ENCODE results near the gene KLHL36.

KLHL36 gene

GRCh38 chr16:84647828-84648594, at the start of gene KLHL36:
Gene KLHL36, plus strand, starts transcription at chr16:84648511. Its CDS starts 2,357 bp downstream, at chr16:84650868.
- peak; percentile 84 for DNase-seq
- H3K9me3 Mint-ChIP-seq, result no peaks in the 10 kb centered on the region

GRCh38 chr16:84599521-84600202, 48.6 kb upstream of the KLHL36 start:
- Mint-ChIP-seq H3K9me3 (no peaks in the 10 kb centered on the region), H3K27me3 (no peaks in the 10 kb centered on the region), H3K4me1 (ENCODE audit: low read depth) (peaks cover 92% of the 10 kb centered on the region), H3K27ac (peak overlapping the region; percentile 99), H3K36me3 (ENCODE audit: low read depth) (peaks cover 59% of the 10 kb centered on the region), H3K4me3 (peak overlapping the region; percentile 79)
- peak; percentile 82 for DNase-seq

More at GRCh38 chr16:84647828-84648594, at the start of gene KLHL36:
- H3K27ac Mint-ChIP-seq, result peak within 1 kb of the TSS; percentile 78
- H3K36me3 Mint-ChIP-seq (ENCODE audit: low read depth), result peaks cover 31% of the 10 kb centered on the region
- peak within 1 kb of the TSS; percentile 79 for H3K4me3 Mint-ChIP-seq
- peaks cover 43% of the 10 kb centered on the region for H3K4me1 Mint-ChIP-seq (ENCODE audit: low read depth)
- H3K27me3 Mint-ChIP-seq, result peaks cover 3% of the 10 kb centered on the region

DNA sequence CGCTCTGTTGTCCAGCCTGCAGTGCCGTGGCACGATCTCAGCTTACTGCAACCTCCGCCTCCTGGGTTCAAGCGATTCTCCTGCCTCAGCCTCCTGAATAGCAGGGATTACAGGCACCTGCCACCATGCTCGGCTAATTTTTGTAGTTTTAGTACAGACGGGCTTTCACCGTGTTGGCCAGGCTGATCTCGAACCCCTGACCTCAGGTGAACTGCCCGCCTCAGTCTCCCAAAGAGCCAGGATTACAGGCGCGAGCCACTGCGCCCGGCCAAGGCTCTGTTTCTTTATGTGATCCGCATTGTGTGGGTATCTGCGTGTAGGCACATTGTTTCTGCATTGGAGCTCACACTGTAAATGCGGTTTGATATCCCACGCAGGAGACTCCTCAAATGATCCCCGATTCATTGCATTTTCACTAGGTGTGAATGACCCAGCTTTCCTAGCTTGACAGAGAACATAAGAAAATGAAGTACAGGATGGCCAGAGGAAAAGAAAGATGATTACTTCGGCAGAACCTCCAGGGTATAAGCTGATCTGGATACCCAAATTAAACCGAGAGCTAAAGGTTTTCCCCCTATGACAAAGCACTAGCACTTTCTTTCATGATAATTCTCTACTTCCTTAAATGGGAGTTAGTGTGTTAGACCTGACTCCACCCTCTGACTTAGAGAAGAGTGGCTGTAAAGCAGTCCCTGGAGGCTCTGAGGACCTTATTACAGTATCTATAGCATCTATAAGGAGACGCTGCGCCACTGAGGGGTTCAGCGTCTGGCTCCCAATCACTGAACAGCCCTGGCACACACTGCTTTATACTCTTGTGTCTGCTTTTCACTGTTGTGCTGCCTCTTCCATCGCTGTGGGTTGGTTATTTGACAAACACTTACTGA, 47.7 kb upstream of the KLHL36 start:
- peak; percentile 53 for DNase-seq
- H3K4me1 Mint-ChIP-seq (ENCODE audit: low read depth), result peaks cover 93% of the 10 kb centered on the region
- H3K36me3 Mint-ChIP-seq (ENCODE audit: low read depth), result peaks cover 59% of the 10 kb centered on the region
- peak overlapping the region; percentile 79 for H3K4me3 Mint-ChIP-seq
- no peaks in the 10 kb centered on the region for H3K9me3 Mint-ChIP-seq
- no peaks in the 10 kb centered on the region for H3K27me3 Mint-ChIP-seq
- H3K27ac Mint-ChIP-seq, result peak overlapping the region; percentile 99

DNA sequence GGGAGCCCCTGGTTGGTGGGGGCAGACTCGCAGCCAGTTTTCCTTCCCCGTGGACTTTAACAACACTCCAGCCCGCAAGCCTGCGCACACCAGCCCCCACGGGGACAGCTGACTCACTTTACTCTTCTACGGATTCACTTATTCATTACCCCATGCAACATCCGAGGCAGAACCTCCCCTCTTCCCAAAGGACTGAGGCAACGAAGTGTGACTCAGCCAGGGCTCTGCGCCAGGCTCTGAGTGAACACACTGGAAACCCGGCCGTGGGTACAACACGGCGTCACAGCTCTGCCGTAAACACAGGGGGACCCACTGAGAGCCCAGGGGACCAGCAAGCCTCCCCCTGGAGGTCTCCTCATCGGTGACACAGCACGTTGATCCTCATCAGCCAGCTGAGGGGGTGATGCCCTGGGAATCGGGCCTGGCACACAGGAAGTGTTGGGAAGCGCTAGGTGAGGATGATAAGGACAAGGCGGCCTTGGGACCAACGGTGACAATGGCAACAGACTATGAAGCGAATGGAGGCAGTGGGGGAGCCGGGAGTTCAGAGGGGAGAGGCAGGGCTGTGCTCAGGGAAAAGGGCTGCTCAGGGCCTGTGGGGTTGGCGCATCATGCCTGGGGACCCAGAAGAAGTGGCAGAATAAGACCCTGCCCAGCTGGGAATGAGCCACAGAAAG, 45.0 kb upstream of the KLHL36 start:
- Mint-ChIP-seq H3K36me3 (ENCODE audit: low read depth) (peaks cover 60% of the 10 kb centered on the region), H3K4me3 (peak overlapping the region; percentile 53), H3K4me1 (ENCODE audit: low read depth) (peaks cover 93% of the 10 kb centered on the region), H3K27me3 (no peaks in the 10 kb centered on the region), H3K9me3 (no peaks in the 10 kb centered on the region), H3K27ac (peak overlapping the region; percentile 95)
- peak; percentile 43 for DNase-seq

DNA sequence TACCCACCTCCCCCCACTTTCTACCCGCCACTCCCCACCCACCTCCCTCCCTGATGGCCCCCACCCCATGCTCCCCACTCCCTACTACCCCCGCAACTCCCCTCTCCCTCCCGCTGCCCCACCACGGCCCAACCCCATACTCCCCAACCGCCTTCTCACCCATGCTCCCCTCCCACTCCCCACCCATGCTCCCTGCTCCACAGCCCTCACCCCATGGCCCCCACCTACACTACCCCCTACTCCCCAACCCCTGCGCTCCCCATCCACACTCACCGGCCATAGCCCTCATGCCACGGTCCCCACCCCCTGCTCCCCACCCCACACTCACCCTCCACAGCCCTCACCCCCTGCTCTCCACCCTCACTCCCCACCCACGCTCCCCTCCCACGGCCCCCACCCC, 44.4 kb upstream of the KLHL36 start:
- H3K36me3 Mint-ChIP-seq (ENCODE audit: low read depth), result peaks cover 66% of the 10 kb centered on the region
- no peaks in the 10 kb centered on the region for H3K9me3 Mint-ChIP-seq
- no peak overlapping the region for H3K4me3 Mint-ChIP-seq
- H3K4me1 Mint-ChIP-seq (ENCODE audit: low read depth), result peaks cover 95% of the 10 kb centered on the region
- H3K27ac Mint-ChIP-seq, result peak overlapping the region; percentile 89
- H3K27me3 Mint-ChIP-seq, result no peaks in the 10 kb centered on the region
- DNase-seq, result no peak

GRCh38 chr16:84604477-84605013, 43.8 kb upstream of the KLHL36 start:
- peak overlapping the region; percentile 4 for H3K4me3 Mint-ChIP-seq

GRCh38 chr16:84605339-84605848, 42.9 kb upstream of the KLHL36 start:
- H3K36me3 Mint-ChIP-seq (ENCODE audit: low read depth), result peaks cover 76% of the 10 kb centered on the region
- peak overlapping the region; percentile 84 for H3K27ac Mint-ChIP-seq
- no peaks in the 10 kb centered on the region for H3K9me3 Mint-ChIP-seq
- H3K4me3 Mint-ChIP-seq, result no peak overlapping the region
- no peak for DNase-seq
- H3K27me3 Mint-ChIP-seq, result no peaks in the 10 kb centered on the region
- H3K4me1 Mint-ChIP-seq (ENCODE audit: low read depth), result peaks cover 95% of the 10 kb centered on the region

More at GRCh38 chr16:84604477-84605013, 43.8 kb upstream of the KLHL36 start:
- H3K4me1 Mint-ChIP-seq (ENCODE audit: low read depth), result peaks cover 95% of the 10 kb centered on the region
- peaks cover 69% of the 10 kb centered on the region for H3K36me3 Mint-ChIP-seq (ENCODE audit: low read depth)
- DNase-seq, result no peak
- H3K27ac Mint-ChIP-seq, result peak overlapping the region; percentile 89
- no peaks in the 10 kb centered on the region for H3K27me3 Mint-ChIP-seq
- H3K9me3 Mint-ChIP-seq, result no peaks in the 10 kb centered on the region

DNA sequence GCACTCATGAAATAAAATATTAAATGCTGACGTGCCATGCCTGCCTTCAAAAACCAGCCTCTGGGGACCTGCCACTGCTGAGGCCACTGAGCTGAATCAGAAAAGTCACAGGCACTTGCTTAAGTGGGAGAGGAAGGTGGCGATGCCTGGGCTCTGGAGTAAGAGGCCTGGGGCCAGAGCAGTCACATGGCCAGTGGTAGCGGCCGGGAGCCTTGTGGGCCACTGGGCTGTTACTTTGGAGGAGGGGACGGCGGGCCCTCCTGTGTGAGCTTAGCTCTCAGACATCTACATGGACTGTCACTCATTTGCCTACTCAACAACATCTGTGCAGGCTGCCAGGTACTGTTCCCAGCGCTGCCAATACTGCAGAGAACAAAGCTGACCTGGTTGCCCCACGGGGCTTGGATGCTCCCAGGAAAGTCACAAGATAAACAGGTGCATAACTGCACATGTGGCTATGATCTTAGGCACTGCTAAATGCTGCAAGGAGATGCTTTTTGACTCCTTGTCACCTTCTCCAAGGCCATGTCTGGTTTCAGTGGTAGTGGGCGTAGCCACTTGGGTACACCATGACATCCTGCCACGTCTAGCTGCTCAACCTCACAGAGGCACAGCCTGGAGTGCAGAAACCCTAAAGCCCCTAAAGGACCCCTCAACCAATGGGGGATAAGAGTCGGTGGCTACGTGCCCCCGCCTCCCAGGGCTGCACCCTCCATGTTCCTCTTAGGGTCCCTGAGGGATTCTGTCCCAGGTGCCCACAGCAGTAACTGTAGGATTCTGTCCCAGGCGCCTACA, 42.0 kb upstream of the KLHL36 start:
- H3K9me3 Mint-ChIP-seq, result no peaks in the 10 kb centered on the region
- no peak overlapping the region for H3K4me3 Mint-ChIP-seq
- H3K27ac Mint-ChIP-seq, result peak overlapping the region; percentile 84
- peaks cover 82% of the 10 kb centered on the region for H3K36me3 Mint-ChIP-seq (ENCODE audit: low read depth)
- no peaks in the 10 kb centered on the region for H3K27me3 Mint-ChIP-seq
- peaks cover 95% of the 10 kb centered on the region for H3K4me1 Mint-ChIP-seq (ENCODE audit: low read depth)
- DNase-seq, result peak; percentile 46

DNA sequence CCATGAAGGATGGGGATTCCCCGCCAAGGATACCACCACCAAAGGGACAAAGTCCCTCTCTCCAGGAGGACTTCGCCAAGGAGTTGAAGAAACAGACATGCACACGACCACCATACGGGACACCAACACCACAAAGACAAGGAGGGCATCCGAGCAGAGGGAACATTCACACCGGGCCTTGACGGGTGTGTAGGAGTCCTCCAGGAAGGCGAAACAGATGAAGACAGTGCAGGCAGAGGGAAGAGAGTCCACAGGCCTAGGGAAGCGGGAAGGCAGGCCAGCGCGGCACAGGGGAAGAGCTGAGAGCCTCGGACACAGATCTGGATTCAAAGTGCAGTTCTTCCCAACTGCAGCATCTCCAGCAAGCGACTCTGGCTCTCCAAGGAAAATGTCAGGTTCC, 41.2 kb upstream of the KLHL36 start:
- Mint-ChIP-seq H3K4me3 (no peak overlapping the region), H3K9me3 (no peaks in the 10 kb centered on the region), H3K27ac (peak overlapping the region; percentile 84), H3K36me3 (ENCODE audit: low read depth) (peaks cover 87% of the 10 kb centered on the region), H3K4me1 (ENCODE audit: low read depth) (peaks cover 95% of the 10 kb centered on the region), H3K27me3 (no peaks in the 10 kb centered on the region)
- DNase-seq, result no peak

DNA sequence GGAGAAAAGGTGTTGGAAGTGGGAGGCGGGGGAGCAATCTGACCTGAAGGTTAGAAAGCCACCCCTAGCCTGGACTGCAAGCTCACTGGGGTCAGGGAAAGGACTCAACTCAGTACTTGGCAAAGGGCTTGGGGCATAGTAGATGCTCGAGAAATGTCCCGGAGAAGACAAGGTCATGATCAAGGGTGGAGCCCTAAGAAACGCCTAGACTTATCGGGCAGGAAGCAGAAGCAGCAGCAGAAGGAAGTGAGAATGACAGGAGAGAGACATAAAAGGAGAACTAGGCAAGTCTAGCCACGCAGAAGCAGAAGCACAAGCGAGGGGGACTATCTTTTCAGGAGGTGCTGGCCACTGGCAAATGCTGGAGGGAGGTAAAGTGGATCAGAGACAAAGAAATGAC, 40.6 kb upstream of the KLHL36 start:
- DNase-seq, result no peak
- peak overlapping the region; percentile 84 for H3K27ac Mint-ChIP-seq
- H3K4me1 Mint-ChIP-seq (ENCODE audit: low read depth), result peaks cover 94% of the 10 kb centered on the region
- peak overlapping the region; percentile 41 for H3K4me3 Mint-ChIP-seq
- H3K27me3 Mint-ChIP-seq, result no peaks in the 10 kb centered on the region
- H3K9me3 Mint-ChIP-seq, result no peaks in the 10 kb centered on the region
- peaks cover 91% of the 10 kb centered on the region for H3K36me3 Mint-ChIP-seq (ENCODE audit: low read depth)

GRCh38 chr16:84608282-84608681, 40.0 kb upstream of the KLHL36 start:
- H3K9me3 Mint-ChIP-seq, result no peaks in the 10 kb centered on the region
- H3K4me1 Mint-ChIP-seq (ENCODE audit: low read depth), result peaks cover 92% of the 10 kb centered on the region
- no peak for DNase-seq
- H3K4me3 Mint-ChIP-seq, result peak overlapping the region; percentile 41
- peak overlapping the region; percentile 84 for H3K27ac Mint-ChIP-seq
- H3K36me3 Mint-ChIP-seq (ENCODE audit: low read depth), result peaks cover 92% of the 10 kb centered on the region
- no peaks in the 10 kb centered on the region for H3K27me3 Mint-ChIP-seq

DNA sequence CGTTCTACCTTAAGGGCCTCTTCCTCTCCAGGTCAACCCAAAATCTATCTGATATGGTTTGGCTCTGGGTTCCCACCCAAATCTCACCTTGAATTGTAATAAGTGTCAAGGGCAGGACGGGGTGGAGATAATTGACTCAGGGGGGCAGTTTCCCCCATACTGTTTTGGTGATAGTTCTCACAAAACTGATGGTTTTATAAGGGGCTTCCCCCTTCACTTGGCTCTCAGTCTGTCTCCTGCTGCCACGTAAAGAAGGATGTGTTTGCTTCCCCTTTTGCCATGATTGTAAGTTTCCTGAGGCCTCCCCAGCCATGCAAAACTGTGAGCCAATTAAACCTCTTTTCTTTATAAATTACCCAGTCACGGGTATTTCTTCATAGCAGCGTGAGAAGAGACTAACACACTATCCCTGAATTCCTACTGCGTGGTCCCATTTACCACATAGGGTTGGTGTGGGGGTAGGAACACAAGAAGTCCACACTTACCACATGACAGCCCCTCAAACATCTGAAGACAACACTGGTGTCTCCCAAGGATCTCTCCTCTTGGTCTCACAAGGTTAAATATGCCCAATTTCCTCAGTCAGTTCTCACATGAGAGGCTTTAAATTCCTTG, 38.6 kb upstream of the KLHL36 start:
- H3K4me1 Mint-ChIP-seq (ENCODE audit: low read depth), result peaks cover 96% of the 10 kb centered on the region
- H3K4me3 Mint-ChIP-seq, result peak overlapping the region; percentile 41
- peak overlapping the region; percentile 84 for H3K27ac Mint-ChIP-seq
- no peak for DNase-seq
- peaks cover 97% of the 10 kb centered on the region for H3K36me3 Mint-ChIP-seq (ENCODE audit: low read depth)
- H3K27me3 Mint-ChIP-seq, result no peaks in the 10 kb centered on the region
- no peaks in the 10 kb centered on the region for H3K9me3 Mint-ChIP-seq

DNA sequence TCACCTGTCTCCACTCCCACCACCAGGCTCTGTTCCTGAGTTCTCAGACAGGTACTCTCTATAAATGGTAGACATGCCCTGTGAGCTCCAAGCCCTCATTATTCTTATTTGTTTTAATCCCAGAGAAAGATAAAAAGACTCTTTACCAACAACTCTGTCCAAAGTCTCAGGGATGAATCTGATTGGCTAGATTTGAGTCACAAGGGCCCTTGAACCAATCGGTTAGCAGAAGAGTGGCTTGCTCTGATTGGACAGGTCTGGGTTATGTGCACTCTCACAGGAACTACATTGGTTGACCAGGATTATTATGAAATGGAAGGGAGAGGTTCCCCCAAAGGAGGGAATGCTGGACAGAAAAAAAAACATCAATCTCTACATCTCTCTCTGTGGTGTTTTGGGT, 37.9 kb upstream of the KLHL36 start:
- Mint-ChIP-seq H3K9me3 (no peaks in the 10 kb centered on the region), H3K27me3 (no peaks in the 10 kb centered on the region)

More for the DNA sequence above, 37.9 kb upstream of the KLHL36 start:
- peaks cover 96% of the 10 kb centered on the region for H3K4me1 Mint-ChIP-seq (ENCODE audit: low read depth)
- H3K27ac Mint-ChIP-seq, result peak overlapping the region; percentile 84
- no peak overlapping the region for H3K4me3 Mint-ChIP-seq
- H3K36me3 Mint-ChIP-seq (ENCODE audit: low read depth), result peaks cover 97% of the 10 kb centered on the region
- DNase-seq, result no peak
